Right lobe of liver (tissue), 4 donors: ENCODE results near the gene C4orf51.

Experiments
- POLR2A ChIP-seq: fragments of 450-650 bp; IDR thresholded peaks from one replicate; pipeline ENCODE4 v1.6.1; 2017; ENCODE audit warnings: antibody characterized with exemption, mild to moderate bottlenecking
- TF ChIP-seq, protein P1 (sequence below), 4 donors: fragments of 200-600 bp in 3 of 4; fragments of 450-650 bp in 1 of 4; IDR thresholded peaks; one replicate each; pipeline versions ENCODE4 v1.5.1 to v1.8.0; 2016 to 2022; ENCODE audit warnings: antibody characterized with exemption in 4 of 4, mild to moderate bottlenecking in 2 of 4
- donor health status: DM: no; HTN: no; CAD: no.
- donor health status: DM: no; HTN: no; CAD: no.
- donor health status: DM: no; HTN: yes; CAD: no.

DNA sequence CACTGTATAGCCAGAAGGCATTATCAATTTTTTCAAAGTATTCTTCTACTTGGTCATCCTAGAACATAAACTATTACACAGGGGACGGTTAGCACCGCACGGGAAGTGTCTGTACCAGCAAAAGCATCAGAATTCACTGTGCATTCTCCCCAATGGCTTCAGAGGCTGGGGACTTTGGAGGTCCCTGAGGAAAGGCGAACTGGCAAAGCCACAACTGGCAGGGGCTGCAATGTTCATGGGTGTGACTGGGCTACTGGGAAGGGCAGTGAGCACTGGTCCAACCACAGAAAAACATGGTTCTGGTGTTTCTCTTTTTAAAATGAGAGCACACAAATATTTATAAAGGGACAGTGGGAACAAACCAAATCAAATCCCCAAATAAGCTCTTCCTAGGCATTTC lies 83.5 kb downstream of the C4orf51 start:
- TF ChIP-seq, protein P1, sequence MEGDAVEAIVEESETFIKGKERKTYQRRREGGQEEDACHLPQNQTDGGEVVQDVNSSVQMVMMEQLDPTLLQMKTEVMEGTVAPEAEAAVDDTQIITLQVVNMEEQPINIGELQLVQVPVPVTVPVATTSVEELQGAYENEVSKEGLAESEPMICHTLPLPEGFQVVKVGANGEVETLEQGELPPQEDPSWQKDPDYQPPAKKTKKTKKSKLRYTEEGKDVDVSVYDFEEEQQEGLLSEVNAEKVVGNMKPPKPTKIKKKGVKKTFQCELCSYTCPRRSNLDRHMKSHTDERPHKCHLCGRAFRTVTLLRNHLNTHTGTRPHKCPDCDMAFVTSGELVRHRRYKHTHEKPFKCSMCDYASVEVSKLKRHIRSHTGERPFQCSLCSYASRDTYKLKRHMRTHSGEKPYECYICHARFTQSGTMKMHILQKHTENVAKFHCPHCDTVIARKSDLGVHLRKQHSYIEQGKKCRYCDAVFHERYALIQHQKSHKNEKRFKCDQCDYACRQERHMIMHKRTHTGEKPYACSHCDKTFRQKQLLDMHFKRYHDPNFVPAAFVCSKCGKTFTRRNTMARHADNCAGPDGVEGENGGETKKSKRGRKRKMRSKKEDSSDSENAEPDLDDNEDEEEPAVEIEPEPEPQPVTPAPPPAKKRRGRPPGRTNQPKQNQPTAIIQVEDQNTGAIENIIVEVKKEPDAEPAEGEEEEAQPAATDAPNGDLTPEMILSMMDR (IDR thresholded peaks at IDR 0.05), result no peak
- no peak for TF ChIP-seq POLR2A
